HAP-1 (cell line): ENCODE data around the gene MINDY1.

Experiments used
- DNase-seq, 2 experiments: peaks; one replicate each; pipeline ENCODE4 v3.0.0-alpha.2; 2016 to 2020; ENCODE audit warnings: low spot score in 2 of 2
- H3K27me3 ChIP-seq: fragments of 250-450 bp; sonication (Bioruptor Pico); 2 replicates; pipeline ENCODE4 v1.5.1; 2020; ENCODE audit warnings: low read depth, mild to moderate bottlenecking, moderate library complexity
- H3K36me3 ChIP-seq: fragments of 250-450 bp; sonication (Bioruptor Pico); replicated peaks from 2 replicates; pipeline ENCODE4 v1.5.1; 2020; ENCODE audit warnings: mild to moderate bottlenecking
- H3K4me1 ChIP-seq: fragments of 250-450 bp; sonication (Bioruptor Pico); 2 replicates; pipeline ENCODE4 v1.5.1; 2020; ENCODE audit warnings: mild to moderate bottlenecking
- H3K4me3 ChIP-seq: fragments of 250-450 bp; sonication (Bioruptor Pico); 2 replicates; pipeline ENCODE4 v1.5.1; 2020; ENCODE audit warnings: mild to moderate bottlenecking, moderate library complexity
- H3K9me3 ChIP-seq: fragments of 250-450 bp; sonication (Bioruptor Pico); 2 replicates; pipeline ENCODE4 v1.5.1; 2020; ENCODE audit warnings: mild to moderate bottlenecking, moderate library complexity
- in situ Hi-C: fragments of 300-500 bp; cut with MboI; formaldehyde crosslinking; loops from 3 replicates; pipeline ENCODE4 v1.14.3; 2020; ENCODE audit warnings: low sequenced_read_pairs, inconsistent platforms, mixed read lengths

The MINDY1 gene

DNA sequence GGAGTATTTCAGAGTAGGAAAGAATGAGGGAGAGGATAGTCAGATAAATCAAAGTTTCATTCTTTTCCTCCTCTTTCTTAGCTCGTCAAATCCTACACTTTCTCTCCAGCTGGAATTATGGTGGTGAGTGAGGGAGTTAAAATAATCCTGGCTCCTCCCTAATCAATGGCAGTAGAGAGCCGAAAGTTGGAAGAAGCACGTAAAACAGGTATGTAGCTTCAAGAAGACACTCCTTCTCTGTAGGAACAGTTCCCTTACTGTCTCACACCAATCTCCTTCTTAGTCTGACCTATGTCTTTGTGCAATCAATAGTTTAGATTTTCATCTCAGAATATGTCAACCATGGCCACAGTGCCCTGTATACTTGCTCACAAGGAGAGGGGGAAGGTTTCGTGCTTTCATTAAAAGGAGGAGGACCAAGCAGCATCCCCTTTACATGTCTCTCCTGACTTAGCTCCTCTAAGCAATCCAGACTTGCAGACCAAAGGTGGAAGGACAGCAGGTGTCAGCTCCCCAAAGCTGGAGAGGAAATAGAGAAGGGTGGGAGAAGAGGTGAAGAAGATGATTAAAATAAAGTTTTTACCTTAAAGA lies 878 bp downstream of the MINDY1 start:
- Histone ChIP-seq H3K36me3 (no peaks in the 10 kb centered on the region; the same call in 1 of the 2 replicates), H3K27me3 (no peaks in the 10 kb centered on the region), H3K9me3 (no peaks in the 10 kb centered on the region), H3K4me3 (peak overlapping the region; percentile 25), H3K4me1 (peaks cover 22% of the 10 kb centered on the region)
- in situ Hi-C loops: no loop called here
- DNase-seq: no peak

DNA sequence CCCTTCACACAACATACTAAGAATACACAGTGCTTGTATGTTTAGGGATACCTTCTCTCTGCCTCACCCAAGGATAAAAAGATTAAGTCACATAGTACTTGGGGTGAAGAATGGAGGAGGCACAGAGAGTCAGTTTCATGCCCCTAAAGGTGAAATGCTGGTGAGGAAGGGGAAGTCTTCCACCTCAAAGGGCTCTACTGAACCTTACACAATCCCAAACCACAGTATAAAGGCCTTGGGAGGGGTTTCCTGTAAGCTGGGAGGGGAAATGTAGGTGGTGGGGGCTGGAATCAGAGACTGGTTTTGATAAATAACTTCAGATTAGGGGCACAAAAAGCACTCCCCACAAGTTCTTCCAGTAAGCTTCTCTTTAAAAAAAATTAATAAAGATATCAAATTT lies 3.5 kb downstream of the MINDY1 start:
- no peak for DNase-seq
- no peak overlapping the region for H3K4me3 ChIP-seq

DNA sequence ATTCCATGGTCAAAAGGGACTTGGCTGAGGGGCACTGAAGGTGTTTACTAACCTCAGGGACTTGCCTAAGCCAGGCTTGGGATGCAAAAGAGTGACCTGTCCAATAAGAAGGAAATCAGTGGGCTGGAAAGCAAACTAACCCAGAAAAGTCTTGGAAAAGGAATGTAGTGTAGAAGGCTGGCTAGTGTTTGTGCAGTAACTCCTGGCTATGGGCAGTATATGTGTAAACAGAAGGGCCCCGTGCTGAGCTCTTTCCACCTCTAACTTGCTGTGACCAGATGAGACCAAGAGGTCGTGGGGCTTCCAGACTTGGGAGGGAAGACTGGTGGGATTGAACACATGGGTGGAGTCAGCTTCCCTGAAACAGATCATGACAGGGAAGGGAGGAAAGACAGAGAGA lies 4.1 kb downstream of the MINDY1 start:
- DNase-seq: no peak
- no peak overlapping the region for H3K4me3 ChIP-seq
- H3K27me3 ChIP-seq: no peaks in the 10 kb centered on the region
- H3K4me1 ChIP-seq: peaks cover 12% of the 10 kb centered on the region
- H3K9me3 ChIP-seq: no peaks in the 10 kb centered on the region
- peaks cover 3% of the 10 kb centered on the region for H3K36me3 ChIP-seq
- in situ Hi-C loops: no loop called here

More for the DNA sequence above, 3.5 kb downstream of the MINDY1 start:
- Histone ChIP-seq H3K4me1 (peaks cover 16% of the 10 kb centered on the region), H3K36me3 (no peaks in the 10 kb centered on the region; the same call in 1 of the 2 replicates), H3K9me3 (no peaks in the 10 kb centered on the region), H3K27me3 (no peaks in the 10 kb centered on the region)
- in situ Hi-C loops: no loop called here

DNA sequence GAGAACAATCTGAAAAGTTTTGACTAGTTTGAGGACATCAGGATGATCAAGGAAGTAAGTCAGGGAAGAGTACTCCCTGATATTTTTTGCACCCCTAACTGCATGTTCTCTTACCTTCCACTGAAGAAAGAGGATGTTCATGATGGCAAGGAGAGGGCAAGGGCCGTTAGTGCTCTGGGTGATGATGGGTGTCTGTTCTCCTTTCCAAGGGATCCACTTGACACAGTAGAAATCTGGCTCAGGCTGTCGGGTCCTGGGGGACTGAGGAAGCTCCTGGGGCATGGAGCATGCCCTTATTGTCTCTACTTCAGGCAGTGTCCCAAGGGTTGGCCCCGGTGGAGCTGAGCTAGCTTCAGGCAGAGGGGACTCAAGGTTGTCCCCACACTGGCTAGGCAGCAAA lies 4.7 kb downstream of the MINDY1 start:
- H3K4me1 ChIP-seq: peaks cover 7% of the 10 kb centered on the region
- peaks cover 7% of the 10 kb centered on the region for H3K36me3 ChIP-seq
- no peak for DNase-seq
- H3K4me3 ChIP-seq: no peak overlapping the region
- in situ Hi-C loops: no loop called here
- H3K9me3 ChIP-seq: no peaks in the 10 kb centered on the region
- no peaks in the 10 kb centered on the region for H3K27me3 ChIP-seq

DNA sequence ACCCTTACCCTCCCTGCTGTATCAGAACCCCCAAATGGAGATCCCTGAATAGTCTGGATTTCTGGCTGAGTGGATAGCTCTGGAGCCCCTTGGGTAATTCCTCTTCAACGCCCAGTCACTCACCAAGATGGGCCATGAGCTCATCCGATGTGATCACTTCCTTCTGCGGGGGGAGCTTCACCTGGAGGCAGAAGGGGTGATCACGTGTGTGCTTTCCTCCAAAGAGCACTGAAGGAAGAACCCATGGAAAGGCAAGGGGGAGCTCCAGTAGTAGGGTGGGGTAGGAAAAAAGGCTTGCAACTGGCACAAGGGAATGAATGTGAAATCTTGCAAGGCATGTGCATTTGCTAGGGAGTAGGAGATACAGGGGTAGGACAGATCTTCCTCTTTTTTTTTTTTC lies 5.1 kb downstream of the MINDY1 start:
- Histone ChIP-seq H3K4me3 (no peak overlapping the region), H3K27me3 (no peaks in the 10 kb centered on the region), H3K4me1 (peaks cover 4% of the 10 kb centered on the region), H3K36me3 (peaks cover 7% of the 10 kb centered on the region), H3K9me3 (no peaks in the 10 kb centered on the region)
- in situ Hi-C loops: no loop called here
- no peak for DNase-seq

DNA sequence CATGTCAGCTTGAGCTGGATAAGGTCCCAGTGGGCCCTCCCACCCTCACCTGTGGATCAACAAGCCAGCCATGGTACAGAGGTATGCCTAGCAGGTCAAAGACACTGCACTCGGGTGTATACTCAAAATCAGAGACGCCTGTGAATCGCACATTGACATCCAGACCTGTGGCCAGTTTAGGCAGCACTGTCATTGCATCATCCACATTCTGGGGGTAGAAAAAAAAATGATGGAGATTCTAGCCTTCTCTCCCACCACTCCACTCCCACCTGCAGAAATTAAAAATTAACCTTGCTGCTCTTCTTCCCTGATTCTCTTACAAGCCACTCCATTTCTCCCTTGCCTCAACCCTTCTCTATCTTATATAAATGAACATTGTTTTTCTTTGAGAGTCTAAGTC lies 6.3 kb downstream of the MINDY1 start:
- Histone ChIP-seq H3K27me3 (no peaks in the 10 kb centered on the region), H3K4me1 (peaks cover 2% of the 10 kb centered on the region; the same call in 1 of the 2 replicates), H3K36me3 (peaks cover 7% of the 10 kb centered on the region), H3K4me3 (no peak overlapping the region), H3K9me3 (no peaks in the 10 kb centered on the region)
- no peak for DNase-seq
- in situ Hi-C loops: no loop called here

DNA sequence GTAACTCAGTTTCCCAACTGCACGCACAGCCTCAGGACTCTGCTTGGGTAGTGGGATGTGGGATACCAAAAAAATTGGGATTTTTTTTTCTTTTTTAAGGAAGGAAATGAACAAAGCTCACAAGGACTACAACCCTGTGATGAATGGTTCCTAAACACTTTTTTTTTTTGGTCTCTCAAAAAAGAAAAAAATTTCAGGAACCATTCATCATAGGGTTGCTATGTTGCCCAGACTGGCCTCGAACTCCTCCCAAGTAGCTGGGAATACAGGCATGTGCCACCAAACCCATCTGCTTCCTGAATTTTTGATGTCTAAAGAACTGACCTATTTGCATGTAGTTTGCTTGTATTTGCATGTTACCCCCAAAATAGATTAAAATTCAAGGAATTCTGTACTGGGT lies 6.8 kb downstream of the MINDY1 start:
- H3K27me3 ChIP-seq: no peaks in the 10 kb centered on the region
- no peak overlapping the region for H3K4me3 ChIP-seq
- peaks cover 2% of the 10 kb centered on the region; the same call in 1 of the 2 replicates for H3K4me1 ChIP-seq
- H3K9me3 ChIP-seq: no peaks in the 10 kb centered on the region
- no peak for DNase-seq
- H3K36me3 ChIP-seq: peaks cover 7% of the 10 kb centered on the region
- in situ Hi-C loops: no loop called here

DNA sequence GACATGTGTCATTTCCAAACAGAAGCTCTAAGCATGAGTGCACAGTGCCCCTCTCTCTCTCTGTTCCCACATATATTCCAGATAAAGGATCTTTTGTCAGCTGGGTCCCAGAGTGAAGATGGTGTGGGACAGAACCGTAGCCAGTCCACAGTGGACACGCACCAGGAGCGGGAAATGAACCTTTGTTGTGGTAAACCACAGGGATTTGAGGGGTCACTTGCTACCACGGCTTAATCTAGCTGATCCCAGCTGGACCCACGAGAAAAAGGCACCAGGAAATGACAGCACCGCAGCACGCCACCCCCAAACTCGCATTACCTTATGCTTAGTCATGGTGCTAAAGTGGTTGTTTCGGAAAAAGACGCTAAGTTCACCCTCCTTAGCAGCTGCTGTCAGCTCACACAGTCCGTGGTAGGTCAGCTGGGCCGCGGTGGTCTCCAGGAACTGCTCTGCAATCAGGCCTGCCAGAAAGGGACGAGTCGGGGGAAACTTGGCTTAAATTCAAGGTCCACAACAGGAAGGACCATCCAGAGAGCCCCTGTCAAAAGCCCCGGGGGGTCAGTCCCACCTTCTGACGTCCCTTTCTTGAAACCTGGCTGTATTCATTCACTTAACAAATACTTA lies 7.5 kb downstream of the MINDY1 start:
- no peaks in the 10 kb centered on the region for H3K9me3 ChIP-seq
- no peak for DNase-seq

DNA sequence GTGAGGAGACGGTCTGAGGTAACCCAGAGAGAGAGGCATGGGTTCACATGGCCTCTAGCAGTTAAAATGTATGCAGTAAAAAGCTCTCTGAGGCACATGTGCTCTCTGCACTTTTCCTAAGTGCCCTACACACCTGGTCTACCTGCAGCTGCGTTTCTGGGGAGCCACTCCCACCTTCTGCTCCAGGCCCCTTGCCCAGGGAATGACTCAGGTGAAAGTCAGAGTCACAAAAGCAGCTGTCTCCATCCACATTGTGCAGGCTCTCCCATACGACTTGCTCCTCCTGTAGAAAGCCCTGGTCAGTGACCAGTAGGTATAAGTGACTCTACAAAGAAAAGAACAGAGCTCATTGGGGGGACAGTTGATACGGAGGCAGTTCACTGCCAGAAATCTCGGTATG lies 8.8 kb downstream of the MINDY1 start:
- in situ Hi-C loops: no loop called here
- peaks cover 7% of the 10 kb centered on the region for H3K36me3 ChIP-seq
- no peak for DNase-seq

More for the DNA sequence above, 7.5 kb downstream of the MINDY1 start:
- in situ Hi-C loops: no loop called here
- Histone ChIP-seq H3K36me3 (peaks cover 7% of the 10 kb centered on the region), H3K4me1 (peaks cover 2% of the 10 kb centered on the region; the same call in 1 of the 2 replicates), H3K27me3 (no peaks in the 10 kb centered on the region), H3K4me3 (no peak overlapping the region)

DNA sequence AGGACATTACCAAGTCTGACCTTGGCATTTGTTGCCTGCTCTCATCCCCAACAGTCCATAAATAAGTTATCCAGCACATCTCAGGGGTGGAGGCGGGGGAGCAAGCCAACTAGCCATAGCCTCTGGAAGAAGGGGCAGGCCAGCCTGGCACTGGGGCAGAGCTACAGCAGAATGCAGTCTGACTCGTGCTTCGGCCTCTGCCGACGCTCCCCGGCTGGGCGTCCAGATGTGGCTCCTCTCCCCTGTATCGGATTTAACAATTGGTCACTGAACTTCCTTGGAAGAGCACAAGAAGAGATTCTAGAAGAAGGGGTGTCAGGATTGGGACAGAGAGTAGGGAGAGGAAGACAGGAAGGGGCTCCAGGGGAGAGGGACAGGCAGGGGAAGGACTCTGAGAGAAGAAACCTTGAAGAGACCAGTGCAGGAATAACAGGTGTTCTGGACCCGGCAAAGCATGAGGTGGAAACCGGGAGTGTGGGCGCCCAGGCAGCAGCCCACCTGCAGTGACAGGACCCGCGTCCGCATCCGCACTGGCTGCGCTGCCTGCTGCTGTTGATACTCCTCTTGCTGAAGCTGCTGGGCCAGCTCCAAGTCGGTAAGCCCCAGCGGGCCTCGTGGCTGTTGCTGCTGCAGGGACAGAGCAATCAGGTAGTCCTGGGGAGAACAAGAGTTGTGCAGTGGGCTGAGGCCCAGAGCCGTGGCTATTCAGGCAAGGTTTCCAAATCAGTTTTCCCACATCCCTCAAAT lies 9.4 kb downstream of the MINDY1 start:
- H3K27me3 ChIP-seq: no peaks in the 10 kb centered on the region
- peaks cover 7% of the 10 kb centered on the region for H3K36me3 ChIP-seq
- no peaks in the 10 kb centered on the region for H3K4me1 ChIP-seq
- no peak for DNase-seq
- H3K4me3 ChIP-seq: no peak overlapping the region
- in situ Hi-C loops: no loop called here
- no peaks in the 10 kb centered on the region for H3K9me3 ChIP-seq

More for the DNA sequence above, 8.8 kb downstream of the MINDY1 start:
- Histone ChIP-seq H3K9me3 (no peaks in the 10 kb centered on the region), H3K27me3 (no peaks in the 10 kb centered on the region), H3K4me1 (no peaks in the 10 kb centered on the region), H3K4me3 (no peak overlapping the region)

DNA sequence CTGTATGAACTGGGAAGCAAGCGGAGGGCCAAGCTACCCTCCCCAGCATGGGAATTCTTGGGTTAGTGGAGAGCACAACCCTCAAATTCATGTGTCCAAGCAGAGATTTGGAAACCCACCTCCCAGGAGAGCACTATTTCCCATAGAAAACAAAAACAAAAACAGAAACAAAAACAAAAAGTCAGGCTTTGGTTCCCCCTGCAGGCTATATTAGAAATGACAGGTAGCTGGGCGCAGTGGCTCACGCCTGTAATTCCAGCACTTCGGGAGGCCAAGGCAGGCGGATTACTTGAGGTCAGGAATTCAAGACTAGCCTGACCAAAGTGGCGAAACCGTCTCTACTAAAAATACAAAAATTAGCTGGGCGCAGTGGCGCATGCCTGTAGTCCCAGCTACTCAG lies 10.8 kb downstream of the MINDY1 start:
- no peak overlapping the region for H3K4me3 ChIP-seq
- no peaks in the 10 kb centered on the region for H3K9me3 ChIP-seq
- peak in 1 of 2 experiments; percentile 55 for DNase-seq

DNA sequence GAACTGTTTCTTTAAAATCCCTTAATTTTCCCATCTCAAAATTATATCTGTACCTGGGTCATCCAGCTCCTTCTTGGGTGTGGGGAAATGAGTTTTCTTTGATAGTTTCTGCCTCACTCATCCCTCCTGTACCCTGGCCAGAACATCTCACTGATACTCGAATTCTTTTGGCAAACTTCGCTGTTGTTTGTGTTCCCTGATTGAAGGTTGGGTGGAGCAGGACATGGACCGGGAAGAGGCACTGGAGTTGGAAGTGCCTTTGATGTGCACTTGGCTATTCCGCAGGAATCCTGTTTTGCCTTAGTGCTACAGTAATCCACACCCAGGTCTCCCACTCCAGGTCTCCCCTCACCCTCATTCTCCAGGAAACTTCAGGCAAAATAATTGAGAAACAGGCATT lies 11.2 kb downstream of the MINDY1 start:
- Histone ChIP-seq H3K36me3 (peaks cover 7% of the 10 kb centered on the region; the same call in 1 of the 2 replicates), H3K9me3 (no peaks in the 10 kb centered on the region), H3K4me1 (no peaks in the 10 kb centered on the region), H3K27me3 (no peaks in the 10 kb centered on the region), H3K4me3 (no peak overlapping the region)
- no peak for DNase-seq
- in situ Hi-C loops: no loop called here

More for the DNA sequence above, 10.8 kb downstream of the MINDY1 start:
- Histone ChIP-seq H3K27me3 (no peaks in the 10 kb centered on the region), H3K4me1 (no peaks in the 10 kb centered on the region), H3K36me3 (peaks cover 7% of the 10 kb centered on the region; the same call in 1 of the 2 replicates)
- in situ Hi-C loops: no loop called here

DNA sequence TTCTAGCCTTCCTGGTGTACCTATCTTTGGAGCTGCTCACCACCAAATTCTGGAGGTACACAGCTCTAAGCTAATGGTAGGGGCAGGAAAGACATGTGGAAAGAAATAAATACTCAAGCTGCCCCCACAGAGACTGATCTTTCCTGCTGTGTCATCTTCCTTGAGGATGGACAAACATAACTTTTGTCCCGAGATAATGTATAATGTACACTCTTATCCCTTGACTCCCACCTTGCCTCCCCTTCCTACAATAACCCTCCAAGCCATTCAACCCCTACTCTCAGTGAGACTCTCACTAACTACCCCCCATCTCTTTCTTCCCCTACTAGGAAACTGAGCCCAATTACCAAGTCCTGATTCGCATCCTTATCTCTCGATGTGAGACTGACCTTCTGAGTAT lies 12.5 kb downstream of the MINDY1 start:
- in situ Hi-C loops: no loop called here
- Histone ChIP-seq H3K27me3 (no peaks in the 10 kb centered on the region), H3K4me3 (no peak overlapping the region), H3K4me1 (no peaks in the 10 kb centered on the region), H3K9me3 (no peaks in the 10 kb centered on the region), H3K36me3 (peaks cover 7% of the 10 kb centered on the region; the same call in 1 of the 2 replicates)
- DNase-seq: no peak

DNA sequence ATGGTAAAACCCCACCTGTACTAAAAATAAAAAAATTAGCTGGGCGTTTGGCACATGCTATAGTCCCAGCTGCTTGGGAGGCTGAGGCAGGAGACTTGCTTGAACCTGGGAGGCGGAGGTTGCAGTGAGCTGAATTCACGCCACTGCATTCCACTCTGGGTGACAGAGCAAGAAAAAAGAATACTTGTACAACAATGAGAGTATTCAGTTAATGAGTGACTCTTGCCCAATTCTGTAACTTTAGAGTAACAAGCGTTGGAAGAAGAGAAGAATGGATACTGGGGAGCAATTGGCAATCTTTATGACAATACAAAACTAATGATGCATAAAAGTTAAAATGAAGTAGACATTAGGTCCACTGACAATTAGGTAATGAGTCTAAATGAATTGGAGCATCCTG lies 14.1 kb downstream of the MINDY1 start:
- in situ Hi-C loops: no loop called here
- no peaks in the 10 kb centered on the region for H3K27me3 ChIP-seq
- no peak for DNase-seq

More for the DNA sequence above, 14.1 kb downstream of the MINDY1 start:
- no peak overlapping the region for H3K4me3 ChIP-seq
- H3K9me3 ChIP-seq: no peaks in the 10 kb centered on the region
- no peaks in the 10 kb centered on the region for H3K4me1 ChIP-seq
- peaks cover 4% of the 10 kb centered on the region; the same call in 1 of the 2 replicates for H3K36me3 ChIP-seq
